ENCODE data around the gene FBXO24.

The FBXO24 gene

DNA sequence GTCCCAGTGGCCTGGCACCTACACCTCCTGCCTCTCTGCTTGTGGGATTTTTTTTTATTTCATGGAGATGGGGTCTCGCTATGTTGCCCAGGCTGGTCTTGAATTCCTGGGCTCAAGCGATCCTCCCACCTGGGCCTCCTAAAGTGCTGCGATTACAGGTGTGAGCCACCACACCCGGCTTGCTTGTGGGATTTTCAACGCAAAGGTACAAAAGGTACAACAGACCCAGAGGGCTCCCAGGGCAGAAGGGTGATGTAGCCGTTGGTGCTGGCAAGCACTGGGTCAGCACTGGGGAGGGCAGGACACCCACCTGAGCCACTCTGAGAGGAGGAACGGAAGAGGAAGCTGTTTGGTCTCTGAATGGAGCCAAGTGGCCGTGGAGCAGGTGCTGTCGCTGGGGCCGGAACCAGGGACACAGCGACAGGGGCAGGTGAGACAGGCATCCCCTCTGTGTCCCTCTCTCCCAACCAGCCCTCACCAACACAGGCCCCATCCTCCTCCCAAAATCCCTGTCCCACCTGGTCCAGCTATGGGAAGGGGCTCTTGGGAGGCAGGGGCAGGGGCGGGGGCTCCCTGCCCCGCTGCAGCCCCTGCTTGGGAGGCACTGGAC is 9.6 kb upstream of the FBXO24 start:
- no peak for DNase-seq (ENCODE audit: low read depth)
- H3K4me3 ChIP-seq (ENCODE audit: low read length) = no peak overlapping the region
- peaks cover 7% of the 10 kb centered on the region for H3K27me3 ChIP-seq (replicated peaks; ENCODE audit: control insufficient read depth, insufficient read depth, low read length)
- no peaks in the 10 kb centered on the region for H3K4me1 ChIP-seq (ENCODE audit: control insufficient read depth, insufficient read depth, low read length)
- H3K9me3 ChIP-seq (ENCODE audit: control insufficient read depth, low read length) = no peaks in the 10 kb centered on the region
- H3K36me3 ChIP-seq (ENCODE audit: control insufficient read depth, insufficient read depth, low read length, severe bottlenecking) = peaks cover 63% of the 10 kb centered on the region
- H3K9ac ChIP-seq (ENCODE audit: low read length) = no peak overlapping the region

- H3K4me1 ChIP-seq (ENCODE audit: control insufficient read depth, insufficient read depth, low read length) = no peaks in the 10 kb centered on the region
- no peak for DNase-seq (ENCODE audit: low read depth)
- H3K36me3 ChIP-seq (ENCODE audit: control insufficient read depth, insufficient read depth, low read length, severe bottlenecking) = peaks cover 69% of the 10 kb centered on the region
- H3K4me3 ChIP-seq (ENCODE audit: low read length) = no peak overlapping the region
- no peaks in the 10 kb centered on the region for H3K9me3 ChIP-seq (ENCODE audit: control insufficient read depth, low read length)
- H3K9ac ChIP-seq (ENCODE audit: low read length) = no peak overlapping the region
- H3K27me3 ChIP-seq (replicated peaks; ENCODE audit: control insufficient read depth, insufficient read depth, low read length) = peaks cover under 1% of the 10 kb centered on the region
Observed at GRCh38 chr7:100577103-100577502, 9.0 kb upstream of the FBXO24 start.

DNA sequence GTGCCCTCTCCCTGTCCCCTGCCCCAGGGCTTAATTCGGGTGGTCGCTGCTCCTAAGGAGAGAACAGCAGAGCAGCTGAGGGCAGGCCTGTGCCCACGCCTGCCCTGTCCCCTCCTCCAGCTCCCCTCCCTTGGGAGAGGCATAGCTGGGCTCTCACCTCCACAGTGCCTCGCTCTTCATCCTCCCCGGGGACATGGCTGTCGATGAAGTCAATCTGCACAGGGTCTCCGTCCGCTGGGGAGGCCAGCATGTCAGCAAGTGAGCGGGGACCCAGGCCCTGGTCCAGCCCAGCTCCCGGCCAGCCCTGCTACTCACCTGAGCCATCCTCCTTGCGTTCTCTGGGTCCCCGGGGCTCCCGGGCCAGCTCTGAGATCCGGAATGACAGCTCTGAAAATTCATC is 8.6 kb upstream of the FBXO24 start:
- DNase-seq (ENCODE audit: low read depth) = no peak
- H3K9me3 ChIP-seq (ENCODE audit: control insufficient read depth, low read length) = no peaks in the 10 kb centered on the region
- no peak overlapping the region for H3K9ac ChIP-seq (ENCODE audit: low read length)
- H3K36me3 ChIP-seq (ENCODE audit: control insufficient read depth, insufficient read depth, low read length, severe bottlenecking) = peaks cover 72% of the 10 kb centered on the region
- no peaks in the 10 kb centered on the region for H3K4me1 ChIP-seq (ENCODE audit: control insufficient read depth, insufficient read depth, low read length)
- H3K27me3 ChIP-seq (replicated peaks; ENCODE audit: control insufficient read depth, insufficient read depth, low read length) = no peaks in the 10 kb centered on the region
- no peak overlapping the region for H3K4me3 ChIP-seq (ENCODE audit: low read length)

GRCh38 chr7:100578246-100579183 is 7.6 kb upstream of the FBXO24 start:
- Histone ChIP-seq H3K9ac (ENCODE audit: low read length) (no peak overlapping the region), H3K27me3 (replicated peaks; ENCODE audit: control insufficient read depth, insufficient read depth, low read length) (no peaks in the 10 kb centered on the region), H3K36me3 (ENCODE audit: control insufficient read depth, insufficient read depth, low read length, severe bottlenecking) (peaks cover 72% of the 10 kb centered on the region), H3K4me3 (ENCODE audit: low read length) (no peak overlapping the region), H3K9me3 (ENCODE audit: control insufficient read depth, low read length) (no peaks in the 10 kb centered on the region), H3K4me1 (ENCODE audit: control insufficient read depth, insufficient read depth, low read length) (peaks cover 4% of the 10 kb centered on the region)
- no peak for DNase-seq (ENCODE audit: low read depth)

DNA sequence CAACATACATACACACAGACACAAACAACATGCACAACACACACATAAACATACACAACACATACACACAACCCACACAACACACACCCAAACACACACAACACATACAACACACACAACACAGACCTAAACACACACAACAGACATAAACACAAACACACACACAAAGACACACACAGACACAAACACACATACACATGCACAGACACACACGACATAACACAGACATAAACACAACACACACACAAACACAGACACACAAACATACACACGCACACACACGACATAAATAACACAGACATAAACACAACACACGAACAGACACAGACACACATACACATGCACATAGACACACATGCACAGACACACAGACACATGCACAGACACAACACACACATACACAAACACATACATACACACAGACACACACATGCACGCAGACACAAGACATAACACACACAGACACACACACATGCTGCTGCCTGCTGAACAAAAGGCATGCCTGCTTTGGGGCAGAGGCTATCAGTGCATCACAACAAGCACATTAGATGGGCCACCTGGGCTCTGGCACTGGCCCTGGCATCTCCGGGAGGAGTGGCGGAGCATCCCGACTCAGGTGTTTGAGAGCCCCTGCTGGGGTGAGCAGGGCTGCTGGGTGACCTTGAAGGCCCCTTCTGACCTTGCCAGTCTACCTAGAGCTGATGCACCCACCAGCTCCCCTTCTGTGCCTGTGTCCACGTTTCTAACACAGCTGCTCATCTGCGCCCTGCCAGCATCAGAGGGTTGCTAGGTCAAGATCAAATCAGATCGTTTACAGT is 5.5 kb upstream of the FBXO24 start:
- Histone ChIP-seq H3K4me3 (ENCODE audit: low read length) (no peak overlapping the region), H3K36me3 (ENCODE audit: control insufficient read depth, insufficient read depth, low read length, severe bottlenecking) (peaks cover 62% of the 10 kb centered on the region), H3K27me3 (replicated peaks; ENCODE audit: control insufficient read depth, insufficient read depth, low read length) (no peaks in the 10 kb centered on the region), H3K9me3 (ENCODE audit: control insufficient read depth, low read length) (no peaks in the 10 kb centered on the region), H3K9ac (ENCODE audit: low read length) (no peak overlapping the region), H3K4me1 (ENCODE audit: control insufficient read depth, insufficient read depth, low read length) (peaks cover 20% of the 10 kb centered on the region)
- DNase-seq (ENCODE audit: low read depth) = no peak

- Histone ChIP-seq H3K4me1 (ENCODE audit: control insufficient read depth, insufficient read depth, low read length) (peaks cover 20% of the 10 kb centered on the region), H3K4me3 (ENCODE audit: low read length) (no peak overlapping the region), H3K9me3 (ENCODE audit: control insufficient read depth, low read length) (no peaks in the 10 kb centered on the region), H3K9ac (ENCODE audit: low read length) (no peak overlapping the region), H3K27me3 (replicated peaks; ENCODE audit: control insufficient read depth, insufficient read depth, low read length) (no peaks in the 10 kb centered on the region), H3K36me3 (ENCODE audit: control insufficient read depth, insufficient read depth, low read length, severe bottlenecking) (peaks cover 48% of the 10 kb centered on the region)
- DNase-seq (ENCODE audit: low read depth) = no peak
Observed at GRCh38 chr7:100582041-100582579, 4.0 kb upstream of the FBXO24 start.

GRCh38 chr7:100582650-100583049 is 3.5 kb upstream of the FBXO24 start:
- Histone ChIP-seq H3K4me3 (ENCODE audit: low read length) (no peak overlapping the region), H3K9ac (ENCODE audit: low read length) (peak overlapping the region; percentile 46), H3K36me3 (ENCODE audit: control insufficient read depth, insufficient read depth, low read length, severe bottlenecking) (peaks cover 44% of the 10 kb centered on the region), H3K4me1 (ENCODE audit: control insufficient read depth, insufficient read depth, low read length) (peaks cover 20% of the 10 kb centered on the region), H3K27me3 (replicated peaks; ENCODE audit: control insufficient read depth, insufficient read depth, low read length) (no peaks in the 10 kb centered on the region), H3K9me3 (ENCODE audit: control insufficient read depth, low read length) (no peaks in the 10 kb centered on the region)
- no peak for DNase-seq (ENCODE audit: low read depth)

GRCh38 chr7:100583132-100584053 is 2.7 kb upstream of the FBXO24 start:
- peaks cover 20% of the 10 kb centered on the region for H3K4me1 ChIP-seq (ENCODE audit: control insufficient read depth, insufficient read depth, low read length)
- no peak for DNase-seq (ENCODE audit: low read depth)
- no peaks in the 10 kb centered on the region for H3K9me3 ChIP-seq (ENCODE audit: control insufficient read depth, low read length)
- no peaks in the 10 kb centered on the region for H3K27me3 ChIP-seq (replicated peaks; ENCODE audit: control insufficient read depth, insufficient read depth, low read length)
- peak overlapping the region; percentile 46 for H3K9ac ChIP-seq (ENCODE audit: low read length)
- peak overlapping the region; percentile 3 for H3K4me3 ChIP-seq (ENCODE audit: low read length)
- peaks cover 36% of the 10 kb centered on the region for H3K36me3 ChIP-seq (ENCODE audit: control insufficient read depth, insufficient read depth, low read length, severe bottlenecking)

- peak; percentile 38 for DNase-seq (ENCODE audit: low read depth)
- Histone ChIP-seq H3K36me3 (ENCODE audit: control insufficient read depth, insufficient read depth, low read length, severe bottlenecking) (peaks cover 30% of the 10 kb centered on the region), H3K9me3 (ENCODE audit: control insufficient read depth, low read length) (no peaks in the 10 kb centered on the region), H3K4me1 (ENCODE audit: control insufficient read depth, insufficient read depth, low read length) (peaks cover 20% of the 10 kb centered on the region), H3K9ac (ENCODE audit: low read length) (peak overlapping the region; percentile 96), H3K27me3 (replicated peaks; ENCODE audit: control insufficient read depth, insufficient read depth, low read length) (no peaks in the 10 kb centered on the region), H3K4me3 (ENCODE audit: low read length) (peak overlapping the region; percentile 93)
Observed at GRCh38 chr7:100584054-100584682, 2.0 kb upstream of the FBXO24 start.

Measured in adipocyte (in vitro differentiated cells).